T47D (cell line): ENCODE data around the gene MTIF2.
A peak's percentile ranks its signal among the peaks of the same experiment; 100 is the strongest.
"Not testable (repeated sequence)": the region's sequence is repeated elsewhere in the genome, so short reads cannot be mapped to it uniquely, and the experiment has no call there.

Experiments used
- DNase-seq, 2 experiments: peaks; one replicate each; pipeline versions ENCODE4 v3.0.0 to v3.0.0-alpha.2; 2011 to 2012; ENCODE audit warnings: low read depth in 1 of 2, low spot score in 1 of 2
- JUND ChIP-seq: IDR thresholded peaks from 2 replicates; pipeline ENCODE4 v1.6.1; 2012; ENCODE audit warnings: low read depth
- in situ Hi-C: cut with HindIII; loops from 2 replicates; pipeline ENCODE4 v1.10.0; 2016; ENCODE audit warnings: low sequenced_read_pairs, low pct_unique_long_range_greater_than_20kb

Gene MTIF2

GRCh38 chr2:55277310-55277709, 8.3 kb upstream of the MTIF2 start:
- in situ Hi-C loops, result no loop called here
- peak in 1 of 2 experiments; percentile 15 for DNase-seq
- no peak for TF ChIP-seq JUND

GRCh38 chr2:55274346-55274745, 5.3 kb upstream of the MTIF2 start:
- in situ Hi-C loops, DNase-seq: not testable (repeated sequence)

- TF ChIP-seq JUND, result no peak
- in situ Hi-C loops, result no loop called here
- DNase-seq, result peak in 1 of 2 experiments; percentile 9
These were observed 587 bp upstream of the MTIF2 start for GRCh38 chr2:55269645-55269990.

DNA sequence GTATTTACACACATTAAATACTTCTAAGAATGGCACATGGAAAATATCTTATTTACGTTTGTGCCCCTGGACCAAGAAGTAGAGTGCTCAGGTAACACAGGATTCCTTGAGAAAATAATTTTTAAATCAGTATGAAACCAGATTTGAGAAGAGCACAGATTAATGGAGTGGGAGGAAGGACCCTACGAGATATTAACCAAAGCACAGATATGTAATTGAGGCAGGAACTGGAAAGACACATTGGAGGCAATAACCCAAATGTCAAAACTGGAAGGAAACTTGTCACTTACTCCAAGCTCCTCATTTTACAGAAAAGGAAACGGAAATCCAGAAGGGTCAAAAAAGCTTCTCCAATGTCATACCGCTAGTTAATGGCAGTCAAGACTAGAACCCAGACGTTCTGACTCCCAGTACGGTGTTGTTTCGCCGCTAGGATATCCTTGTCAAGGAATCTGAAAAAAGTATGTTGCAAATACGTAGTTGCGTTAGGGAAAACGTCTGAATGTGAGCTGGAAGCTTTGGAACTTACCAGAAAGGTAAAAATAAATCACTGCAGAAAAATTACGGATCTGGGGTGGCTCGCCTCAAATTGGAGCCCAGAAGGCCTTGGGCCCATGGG, 634 bp downstream of the MTIF2 start:
- in situ Hi-C loops, result no loop called here
- TF ChIP-seq JUND, result no peak
- peak in 1 of 2 experiments; percentile 4 for DNase-seq

DNA sequence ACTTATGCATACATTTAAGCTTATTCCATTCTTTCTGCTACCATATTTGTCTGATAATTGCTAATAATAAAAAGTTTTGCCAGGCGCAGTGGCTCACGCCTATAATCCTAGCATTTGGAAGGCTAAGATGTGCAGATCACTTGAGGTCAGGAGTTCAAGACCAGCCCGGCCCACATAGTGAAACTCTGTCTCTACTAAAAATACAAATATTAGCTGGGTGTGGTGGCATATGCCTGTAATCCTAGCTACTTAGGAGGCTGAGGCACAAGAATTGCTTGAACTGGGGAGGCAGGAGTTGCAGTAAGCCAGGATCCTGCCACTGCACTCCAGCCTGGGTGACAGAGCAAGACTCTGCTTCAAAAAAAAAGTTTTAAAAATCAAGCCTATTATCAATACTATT, 9.4 kb downstream of the MTIF2 start:
- in situ Hi-C loops, result not testable (repeated sequence)

GRCh38 chr2:55252832-55253231, 16.2 kb downstream of the MTIF2 start:
- no peak for TF ChIP-seq JUND
- DNase-seq, result no peak
- in situ Hi-C loops, result no loop called here

More for the DNA sequence above, 9.4 kb downstream of the MTIF2 start:
- DNase-seq, result not testable (repeated sequence)

DNA sequence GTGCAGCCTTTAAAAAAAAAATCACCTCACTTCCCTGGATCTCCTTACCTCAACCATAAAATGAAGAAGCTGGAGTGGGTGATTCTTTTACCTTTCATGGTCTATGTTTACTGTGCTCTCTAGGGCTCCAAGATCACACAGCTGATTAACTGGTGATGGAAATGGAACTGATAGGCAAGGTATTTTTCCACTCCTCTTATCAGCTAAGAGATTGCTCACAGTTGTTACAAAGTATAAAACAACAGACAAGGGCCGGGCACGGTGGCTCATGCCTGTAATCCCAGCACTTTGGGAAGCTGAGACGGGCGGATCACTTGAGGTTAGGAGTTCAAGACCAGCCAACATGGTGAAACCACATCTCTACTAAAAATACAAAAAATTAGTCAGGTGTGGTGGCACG, 22.0 kb downstream of the MTIF2 start:
- in situ Hi-C loops, result no loop called here
- TF ChIP-seq JUND, result no peak
- no peak for DNase-seq

DNA sequence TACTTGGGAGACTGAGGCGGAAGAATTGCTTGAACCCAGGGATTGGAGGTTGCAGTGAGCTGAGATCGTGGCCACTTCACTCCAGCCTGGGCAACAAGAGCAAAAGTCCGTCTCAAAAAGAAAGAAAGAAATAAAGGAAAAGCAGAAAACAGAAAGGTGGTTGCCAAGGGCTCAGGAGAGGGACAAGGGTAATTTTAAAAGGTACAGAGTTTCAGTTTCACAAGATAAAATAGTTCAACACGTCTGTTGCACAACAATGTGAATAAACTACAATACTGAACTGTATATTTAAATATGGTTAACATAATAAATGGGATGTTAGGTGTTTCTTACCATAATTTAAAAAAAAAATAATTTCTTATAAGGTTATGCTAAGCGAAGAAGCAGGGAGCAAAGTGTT, 23.6 kb downstream of the MTIF2 start:
- no peak for DNase-seq
- no peak for TF ChIP-seq JUND
- in situ Hi-C loops, result no loop called here

DNA sequence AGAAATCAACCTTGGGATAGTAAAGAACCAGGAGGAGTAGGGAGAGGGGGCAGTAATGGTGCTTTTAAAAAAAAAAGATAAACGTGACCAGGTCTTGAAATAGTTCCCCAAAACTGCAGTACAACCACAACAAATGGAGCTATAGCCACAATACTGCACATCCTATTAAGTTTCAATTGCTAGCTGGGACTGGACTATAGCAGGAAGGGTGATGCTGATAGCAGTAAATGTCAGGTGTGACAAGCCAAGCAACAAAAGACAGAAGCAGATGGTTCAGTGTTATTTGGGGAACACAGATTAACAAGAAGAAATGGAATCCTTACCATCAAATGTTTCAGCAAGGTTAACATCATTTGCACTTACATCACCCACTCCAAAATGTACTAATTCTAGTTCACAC, 26.4 kb downstream of the MTIF2 start:
- no peak for DNase-seq
- in situ Hi-C loops, result no loop called here
- no peak for TF ChIP-seq JUND

- DNase-seq, in situ Hi-C loops: not testable (repeated sequence)
These were observed 27.4 kb downstream of the MTIF2 start for GRCh38 chr2:55241582-55241981.

- in situ Hi-C loops, result no loop called here
- TF ChIP-seq JUND, result no peak
- no peak for DNase-seq
These were observed 29.3 kb downstream of the MTIF2 start for GRCh38 chr2:55239656-55240222.

DNA sequence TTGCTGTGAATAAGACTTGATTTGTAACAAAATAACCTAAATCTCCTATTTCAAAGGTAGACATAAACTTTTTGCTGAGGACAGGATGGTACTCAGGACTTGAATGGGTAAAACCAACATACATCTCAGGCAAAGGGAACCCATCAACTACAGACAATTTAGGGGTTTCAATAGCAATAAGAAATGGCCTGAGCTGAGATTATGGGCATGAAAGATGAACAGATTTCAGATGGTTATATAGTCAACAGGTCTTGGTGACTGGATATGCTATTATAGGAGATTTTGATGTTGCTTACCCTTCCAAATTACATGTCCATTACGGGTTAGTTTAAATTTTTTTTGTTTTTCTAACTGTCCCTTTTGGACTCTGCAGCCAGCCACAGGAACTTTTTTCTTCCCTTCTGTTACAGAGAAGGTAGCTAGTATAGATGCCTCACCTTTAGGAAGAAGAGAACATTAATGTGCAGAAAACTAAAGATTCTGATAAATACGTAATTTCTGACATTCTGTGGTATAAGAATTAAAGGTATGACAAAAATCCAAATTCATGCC, 32.0 kb downstream of the MTIF2 start:
- DNase-seq, result peak in 1 of 2 experiments; percentile 1
- in situ Hi-C loops, result no loop called here
- no peak for TF ChIP-seq JUND

DNA sequence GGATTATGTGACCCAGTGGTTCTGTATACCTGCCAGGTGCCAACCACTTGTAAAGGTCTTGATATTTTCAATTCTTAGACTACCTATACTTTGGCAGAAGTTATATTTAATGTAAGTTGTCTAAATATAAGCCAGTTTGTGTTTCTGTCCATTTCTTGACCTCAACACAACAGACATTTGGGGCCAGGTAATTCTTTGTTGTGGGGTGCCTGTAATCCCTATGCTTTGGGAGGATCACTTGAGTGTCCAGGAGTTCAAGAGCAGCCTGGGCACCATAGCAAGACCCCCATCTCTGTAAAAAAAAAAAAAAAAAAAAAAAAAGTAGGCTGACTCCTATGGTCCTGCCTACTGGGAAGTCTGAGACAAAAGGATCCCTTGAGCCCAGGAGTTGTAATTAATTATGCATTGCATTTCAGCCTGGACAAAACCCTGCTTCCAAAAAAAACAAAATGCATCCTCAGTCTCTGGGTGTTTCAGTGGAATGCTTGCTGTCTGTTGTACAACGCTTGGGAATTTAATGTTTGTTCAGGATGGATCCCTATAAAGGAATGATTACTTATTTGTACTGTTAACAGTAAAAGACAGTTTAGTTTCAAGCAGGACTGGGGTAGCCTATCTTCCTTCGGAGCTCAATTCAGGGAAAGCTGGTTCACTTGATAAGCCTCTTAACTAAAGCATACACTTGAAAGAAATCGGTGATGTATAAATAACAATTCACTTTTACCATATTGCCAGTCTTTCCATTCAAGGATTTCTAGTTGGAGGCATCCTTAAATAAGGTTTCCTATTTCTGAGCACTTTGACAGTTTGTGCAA, 33.1 kb downstream of the MTIF2 start:
- no peak for DNase-seq
- in situ Hi-C loops, result no loop called here
- TF ChIP-seq JUND, result no peak
